Hepatocyte (in vitro differentiated cells): ENCODE results near the gene ZNF79.

Experiments
- EZH2 ChIP-seq: fragments of 200-600 bp; sonication (generic); IDR thresholded peaks from 2 replicates; pipeline ENCODE4 v1.6.1; 2016; ENCODE audit warnings: antibody characterized with exemption, mild to moderate bottlenecking, borderline replicate concordance
- EZH2phosphoT487 ChIP-seq: fragments of 200-600 bp; sonication (generic); IDR thresholded peaks from one replicate; pipeline ENCODE4 v1.6.1; 2018; ENCODE audit warnings: antibody characterized with exemption, mild to moderate bottlenecking, low read depth, moderate library complexity; ENCODE audit not compliant: unreplicated experiment, severe bottlenecking
- TF ChIP-seq, protein P1 (sequence below): fragments of 200-600 bp; sonication (generic); IDR thresholded peaks from 2 replicates; pipeline ENCODE4 v1.5.1; 2016; ENCODE audit warnings: antibody characterized with exemption, mild to moderate bottlenecking; ENCODE audit not compliant: poor library complexity

DNA sequence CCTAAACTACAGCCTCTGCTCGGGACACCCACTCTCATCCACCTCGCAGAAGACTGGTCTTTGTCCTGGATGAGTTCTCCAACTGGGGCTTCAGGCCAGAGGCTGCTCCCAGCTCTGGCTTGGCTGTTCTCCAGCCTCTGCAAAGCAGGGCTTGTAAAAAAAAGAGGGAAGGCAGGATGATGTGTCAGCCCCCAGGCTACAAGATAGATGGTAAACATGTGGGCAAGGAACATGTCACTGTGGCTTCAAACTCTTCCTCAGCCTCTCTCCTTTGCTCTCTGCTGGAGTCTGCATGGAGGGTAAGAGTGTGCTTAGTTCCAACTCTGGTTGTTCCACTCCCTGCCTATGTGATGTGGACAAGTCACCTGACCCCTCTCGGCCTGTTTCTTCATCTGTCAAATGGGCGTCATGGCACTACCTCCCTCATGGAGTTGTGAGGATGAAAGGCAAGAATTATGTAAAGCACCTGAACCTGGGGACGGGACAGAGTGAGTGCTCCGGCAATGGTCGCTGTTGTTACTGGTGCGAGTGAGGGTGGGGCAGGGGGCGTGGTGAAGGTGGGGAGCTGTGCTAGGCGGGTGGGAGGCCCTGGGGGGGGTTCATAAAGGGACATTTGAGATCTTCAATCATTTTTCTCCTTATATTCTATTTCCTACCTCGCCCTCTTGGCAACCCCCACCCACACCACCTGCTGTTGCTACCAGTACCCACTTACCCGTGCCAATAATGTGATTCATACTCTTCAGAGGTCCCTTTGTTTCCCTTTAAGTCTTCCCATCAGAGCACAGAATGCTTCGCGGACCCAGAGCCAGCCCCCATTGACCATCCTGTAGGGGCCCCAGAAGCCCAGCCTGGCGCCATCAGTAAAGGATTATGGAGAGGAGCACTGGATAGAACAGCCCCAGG, 6.8 kb upstream of the ZNF79 start:
- TF ChIP-seq EZH2 (no peak), EZH2phosphoT487 (no peak)
- TF ChIP-seq, protein P1, sequence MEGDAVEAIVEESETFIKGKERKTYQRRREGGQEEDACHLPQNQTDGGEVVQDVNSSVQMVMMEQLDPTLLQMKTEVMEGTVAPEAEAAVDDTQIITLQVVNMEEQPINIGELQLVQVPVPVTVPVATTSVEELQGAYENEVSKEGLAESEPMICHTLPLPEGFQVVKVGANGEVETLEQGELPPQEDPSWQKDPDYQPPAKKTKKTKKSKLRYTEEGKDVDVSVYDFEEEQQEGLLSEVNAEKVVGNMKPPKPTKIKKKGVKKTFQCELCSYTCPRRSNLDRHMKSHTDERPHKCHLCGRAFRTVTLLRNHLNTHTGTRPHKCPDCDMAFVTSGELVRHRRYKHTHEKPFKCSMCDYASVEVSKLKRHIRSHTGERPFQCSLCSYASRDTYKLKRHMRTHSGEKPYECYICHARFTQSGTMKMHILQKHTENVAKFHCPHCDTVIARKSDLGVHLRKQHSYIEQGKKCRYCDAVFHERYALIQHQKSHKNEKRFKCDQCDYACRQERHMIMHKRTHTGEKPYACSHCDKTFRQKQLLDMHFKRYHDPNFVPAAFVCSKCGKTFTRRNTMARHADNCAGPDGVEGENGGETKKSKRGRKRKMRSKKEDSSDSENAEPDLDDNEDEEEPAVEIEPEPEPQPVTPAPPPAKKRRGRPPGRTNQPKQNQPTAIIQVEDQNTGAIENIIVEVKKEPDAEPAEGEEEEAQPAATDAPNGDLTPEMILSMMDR = no peak
